ENCODE measurements around the gene COL18A1. TPM values are rescaled to one million over a fixed set of nuclear protein-coding genes. Genes with fewer than 3 reads are reported as not detected.

COL18A1 gene
- total and polyA plus RNA-seq, 4 donors = 44.9 to 308 (median 232) TPM

DNA sequence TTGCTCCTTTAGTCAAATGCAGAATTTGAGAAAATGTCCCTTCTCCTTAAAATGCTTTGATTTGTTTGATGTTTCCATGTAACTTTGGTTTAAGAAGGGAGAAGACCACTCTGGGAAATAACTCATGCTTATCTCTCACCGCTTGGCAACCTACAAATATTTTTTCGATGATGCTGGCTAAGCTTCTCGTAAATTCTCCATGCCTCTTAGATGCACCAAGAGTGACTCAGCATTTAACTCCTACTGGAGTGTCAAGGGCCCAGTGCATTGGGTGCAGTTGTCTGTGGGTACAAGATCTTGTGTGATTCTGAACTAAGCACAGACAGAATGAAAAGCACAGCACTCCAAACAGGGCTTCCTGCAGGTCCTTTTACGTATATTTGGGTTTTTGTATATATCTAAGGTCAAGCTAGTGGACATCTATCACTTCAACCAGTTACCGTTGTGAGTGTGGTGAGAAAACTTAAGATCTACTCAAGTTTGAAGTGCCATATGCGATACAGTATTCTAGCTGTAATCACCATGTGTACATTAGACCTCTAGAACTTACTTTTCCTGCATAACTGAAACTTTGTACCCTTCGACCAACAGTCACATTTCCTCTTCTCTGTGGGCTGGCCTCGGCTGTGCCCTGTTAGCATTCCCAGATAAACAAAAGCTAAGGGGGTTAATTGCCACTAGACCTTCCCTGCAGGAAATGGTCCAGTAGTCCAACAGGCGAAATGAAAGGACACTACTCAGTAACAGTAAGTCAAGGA lies 55.8 kb downstream of the COL18A1 start:
- Histone ChIP-seq H3K4me1 (ENCODE audit: control insufficient read depth in 4 of 4, insufficient read depth in 4 of 4, low read length in 3 of 4) (peaks cover 29 to 87% (median 78%) of the 10 kb centered on the region in 4 donors), H3K27me3 (ENCODE audit: control insufficient read depth in 4 of 4, insufficient read depth in 4 of 4, low read length in 3 of 4) (no peaks in the 10 kb centered on the region), H3K9ac (ENCODE audit: low read depth in 1 of 2, low read length in 2 of 2) (no peak overlapping the region), H3K9me3 (ENCODE audit: control insufficient read depth in 4 of 4, low read length in 3 of 4) (no peaks in the 10 kb centered on the region), H3K27ac (ENCODE audit: low read depth in 1 of 2, low read length in 2 of 2) (peak overlapping the region; percentile 32 to 38), H3K4me3 (ENCODE audit: low read depth in 1 of 3, low read length in 3 of 3) (peak overlapping the region in 1 of 3 donors; percentile 5), H3K36me3 (ENCODE audit: control insufficient read depth in 4 of 4, insufficient read depth in 3 of 4, low read depth in 1 of 4, low read length in 3 of 4) (peaks cover 0 to 5% (median 1%) of the 10 kb centered on the region in 4 donors)
- no peak for DNase-seq (ENCODE audit: low spot score)
- TF ChIP-seq NR2F2 (IDR thresholded peaks at IDR 0.05) = peak; percentile 50
- peak; percentile 73 to 94 for TF ChIP-seq RXRA (IDR thresholded peaks at IDR 0.05)
- TF ChIP-seq RAD21 (IDR thresholded peaks at IDR 0.05) = peak in 1 of 2 donors; percentile 12
- TF ChIP-seq, protein P1, sequence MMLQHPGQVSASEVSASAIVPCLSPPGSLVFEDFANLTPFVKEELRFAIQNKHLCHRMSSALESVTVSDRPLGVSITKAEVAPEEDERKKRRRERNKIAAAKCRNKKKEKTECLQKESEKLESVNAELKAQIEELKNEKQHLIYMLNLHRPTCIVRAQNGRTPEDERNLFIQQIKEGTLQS (IDR thresholded peaks at IDR 0.05) = no peak
- TF ChIP-seq, protein P2, sequence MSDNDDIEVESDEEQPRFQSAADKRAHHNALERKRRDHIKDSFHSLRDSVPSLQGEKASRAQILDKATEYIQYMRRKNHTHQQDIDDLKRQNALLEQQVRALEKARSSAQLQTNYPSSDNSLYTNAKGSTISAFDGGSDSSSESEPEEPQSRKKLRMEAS (IDR thresholded peaks at IDR 0.05) = peak; percentile 88
- TF ChIP-seq JUND (IDR thresholded peaks at IDR 0.05) = no peak
- TF ChIP-seq HNF4G (IDR thresholded peaks at IDR 0.05) = peak; percentile 68
- peak; percentile 67 for TF ChIP-seq FOXA1 (IDR thresholded peaks at IDR 0.05)
- TF ChIP-seq, protein P3, sequence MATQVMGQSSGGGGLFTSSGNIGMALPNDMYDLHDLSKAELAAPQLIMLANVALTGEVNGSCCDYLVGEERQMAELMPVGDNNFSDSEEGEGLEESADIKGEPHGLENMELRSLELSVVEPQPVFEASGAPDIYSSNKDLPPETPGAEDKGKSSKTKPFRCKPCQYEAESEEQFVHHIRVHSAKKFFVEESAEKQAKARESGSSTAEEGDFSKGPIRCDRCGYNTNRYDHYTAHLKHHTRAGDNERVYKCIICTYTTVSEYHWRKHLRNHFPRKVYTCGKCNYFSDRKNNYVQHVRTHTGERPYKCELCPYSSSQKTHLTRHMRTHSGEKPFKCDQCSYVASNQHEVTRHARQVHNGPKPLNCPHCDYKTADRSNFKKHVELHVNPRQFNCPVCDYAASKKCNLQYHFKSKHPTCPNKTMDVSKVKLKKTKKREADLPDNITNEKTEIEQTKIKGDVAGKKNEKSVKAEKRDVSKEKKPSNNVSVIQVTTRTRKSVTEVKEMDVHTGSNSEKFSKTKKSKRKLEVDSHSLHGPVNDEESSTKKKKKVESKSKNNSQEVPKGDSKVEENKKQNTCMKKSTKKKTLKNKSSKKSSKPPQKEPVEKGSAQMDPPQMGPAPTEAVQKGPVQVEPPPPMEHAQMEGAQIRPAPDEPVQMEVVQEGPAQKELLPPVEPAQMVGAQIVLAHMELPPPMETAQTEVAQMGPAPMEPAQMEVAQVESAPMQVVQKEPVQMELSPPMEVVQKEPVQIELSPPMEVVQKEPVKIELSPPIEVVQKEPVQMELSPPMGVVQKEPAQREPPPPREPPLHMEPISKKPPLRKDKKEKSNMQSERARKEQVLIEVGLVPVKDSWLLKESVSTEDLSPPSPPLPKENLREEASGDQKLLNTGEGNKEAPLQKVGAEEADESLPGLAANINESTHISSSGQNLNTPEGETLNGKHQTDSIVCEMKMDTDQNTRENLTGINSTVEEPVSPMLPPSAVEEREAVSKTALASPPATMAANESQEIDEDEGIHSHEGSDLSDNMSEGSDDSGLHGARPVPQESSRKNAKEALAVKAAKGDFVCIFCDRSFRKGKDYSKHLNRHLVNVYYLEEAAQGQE (IDR thresholded peaks at IDR 0.05) = no peak
- peak; percentile 91 to 97 for TF ChIP-seq HNF4A (conservative IDR thresholded peaks at IDR 0.05)
- peak; percentile 78 for TF ChIP-seq SP1 (IDR thresholded peaks at IDR 0.05)
- TF ChIP-seq, protein P4, sequence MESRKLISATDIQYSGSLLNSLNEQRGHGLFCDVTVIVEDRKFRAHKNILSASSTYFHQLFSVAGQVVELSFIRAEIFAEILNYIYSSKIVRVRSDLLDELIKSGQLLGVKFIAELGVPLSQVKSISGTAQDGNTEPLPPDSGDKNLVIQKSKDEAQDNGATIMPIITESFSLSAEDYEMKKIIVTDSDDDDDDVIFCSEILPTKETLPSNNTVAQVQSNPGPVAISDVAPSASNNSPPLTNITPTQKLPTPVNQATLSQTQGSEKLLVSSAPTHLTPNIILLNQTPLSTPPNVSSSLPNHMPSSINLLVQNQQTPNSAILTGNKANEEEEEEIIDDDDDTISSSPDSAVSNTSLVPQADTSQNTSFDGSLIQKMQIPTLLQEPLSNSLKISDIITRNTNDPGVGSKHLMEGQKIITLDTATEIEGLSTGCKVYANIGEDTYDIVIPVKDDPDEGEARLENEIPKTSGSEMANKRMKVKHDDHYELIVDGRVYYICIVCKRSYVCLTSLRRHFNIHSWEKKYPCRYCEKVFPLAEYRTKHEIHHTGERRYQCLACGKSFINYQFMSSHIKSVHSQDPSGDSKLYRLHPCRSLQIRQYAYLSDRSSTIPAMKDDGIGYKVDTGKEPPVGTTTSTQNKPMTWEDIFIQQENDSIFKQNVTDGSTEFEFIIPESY (IDR thresholded peaks at IDR 0.05) = peak; percentile 57
- peak in 1 of 2 donors; percentile 72 for TF ChIP-seq EGR1 (IDR thresholded peaks at IDR 0.05; ENCODE audit: low read depth in 2 of 2)
- peak; percentile 69 for TF ChIP-seq FOXA2 (IDR thresholded peaks at IDR 0.05)
- peak; percentile 21 for TF ChIP-seq YY1 (IDR thresholded peaks at IDR 0.05)
- TF ChIP-seq TAF1 (conservative IDR thresholded peaks at IDR 0.05) = no peak
- TF ChIP-seq, protein P5, sequence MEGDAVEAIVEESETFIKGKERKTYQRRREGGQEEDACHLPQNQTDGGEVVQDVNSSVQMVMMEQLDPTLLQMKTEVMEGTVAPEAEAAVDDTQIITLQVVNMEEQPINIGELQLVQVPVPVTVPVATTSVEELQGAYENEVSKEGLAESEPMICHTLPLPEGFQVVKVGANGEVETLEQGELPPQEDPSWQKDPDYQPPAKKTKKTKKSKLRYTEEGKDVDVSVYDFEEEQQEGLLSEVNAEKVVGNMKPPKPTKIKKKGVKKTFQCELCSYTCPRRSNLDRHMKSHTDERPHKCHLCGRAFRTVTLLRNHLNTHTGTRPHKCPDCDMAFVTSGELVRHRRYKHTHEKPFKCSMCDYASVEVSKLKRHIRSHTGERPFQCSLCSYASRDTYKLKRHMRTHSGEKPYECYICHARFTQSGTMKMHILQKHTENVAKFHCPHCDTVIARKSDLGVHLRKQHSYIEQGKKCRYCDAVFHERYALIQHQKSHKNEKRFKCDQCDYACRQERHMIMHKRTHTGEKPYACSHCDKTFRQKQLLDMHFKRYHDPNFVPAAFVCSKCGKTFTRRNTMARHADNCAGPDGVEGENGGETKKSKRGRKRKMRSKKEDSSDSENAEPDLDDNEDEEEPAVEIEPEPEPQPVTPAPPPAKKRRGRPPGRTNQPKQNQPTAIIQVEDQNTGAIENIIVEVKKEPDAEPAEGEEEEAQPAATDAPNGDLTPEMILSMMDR (IDR thresholded peaks at IDR 0.05; ENCODE audit: low read depth, low read length, missing input control) = no peak
- 46% methylated on average over 9 of the region's 9 CpGs for WGBS

Data from liver (tissue), 9 donors.